GDM1 (cell line): ENCODE data around the gene INS.
"Not testable (repeated sequence)": the region's sequence is repeated elsewhere in the genome, so short reads cannot be mapped to it uniquely, and the experiment has no call there.

Experiments
- DNase-seq: peaks from one replicate; lab custom pipeline; 2025; lab: John Stamatoyannopoulos, UW

Gene INS

GRCh38 chr11:2198621-2199365, 37.8 kb upstream of the INS start:
- peak; percentile 52 for DNase-seq

GRCh38 chr11:2197771-2198520, 36.9 kb upstream of the INS start:
- DNase-seq, result no peak

DNA sequence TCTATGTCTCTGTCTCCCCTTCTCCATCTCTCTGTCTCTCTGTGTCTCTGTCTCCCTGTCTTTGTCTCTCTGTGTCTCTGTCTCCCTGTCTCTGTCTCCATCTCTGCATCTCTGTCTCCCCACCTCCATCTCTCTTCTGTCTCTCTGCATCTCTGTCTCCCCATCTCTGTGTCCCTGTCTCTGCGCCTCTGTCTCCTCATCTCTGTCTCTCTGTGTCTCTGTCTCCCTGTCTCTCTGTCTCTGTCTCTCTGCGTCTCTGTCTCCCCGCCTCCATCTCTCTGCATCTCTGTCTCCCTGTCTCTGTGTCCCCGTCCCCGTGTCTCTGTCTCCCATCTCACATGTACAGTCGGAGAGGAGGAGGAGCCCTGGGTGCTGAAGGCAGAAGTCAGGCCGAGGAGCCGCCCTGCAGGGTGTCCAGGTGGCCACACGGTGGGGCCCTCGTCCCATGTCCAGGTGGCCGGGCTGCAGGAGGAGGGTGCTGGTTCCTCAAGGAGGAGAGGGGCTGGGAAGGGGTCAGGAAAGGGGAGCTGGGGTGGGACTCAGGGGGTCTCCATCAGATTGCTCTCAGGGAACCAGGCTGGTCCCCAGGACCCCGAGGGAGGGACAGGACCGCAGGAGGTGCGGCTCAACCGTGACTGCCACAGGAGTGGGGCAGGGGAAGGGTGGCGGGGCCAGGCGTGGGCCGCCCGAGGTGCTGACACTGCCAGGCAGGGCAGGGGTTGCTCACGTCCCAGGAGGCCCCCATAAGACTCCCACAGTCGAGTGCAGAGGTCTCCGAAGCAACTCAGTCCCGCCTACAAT, 36.2 kb upstream of the INS start:
- DNase-seq, result peak; percentile 71

- no peak for DNase-seq
Measured at GRCh38 chr11:2195756-2196088, 34.7 kb upstream of the INS start.

DNA sequence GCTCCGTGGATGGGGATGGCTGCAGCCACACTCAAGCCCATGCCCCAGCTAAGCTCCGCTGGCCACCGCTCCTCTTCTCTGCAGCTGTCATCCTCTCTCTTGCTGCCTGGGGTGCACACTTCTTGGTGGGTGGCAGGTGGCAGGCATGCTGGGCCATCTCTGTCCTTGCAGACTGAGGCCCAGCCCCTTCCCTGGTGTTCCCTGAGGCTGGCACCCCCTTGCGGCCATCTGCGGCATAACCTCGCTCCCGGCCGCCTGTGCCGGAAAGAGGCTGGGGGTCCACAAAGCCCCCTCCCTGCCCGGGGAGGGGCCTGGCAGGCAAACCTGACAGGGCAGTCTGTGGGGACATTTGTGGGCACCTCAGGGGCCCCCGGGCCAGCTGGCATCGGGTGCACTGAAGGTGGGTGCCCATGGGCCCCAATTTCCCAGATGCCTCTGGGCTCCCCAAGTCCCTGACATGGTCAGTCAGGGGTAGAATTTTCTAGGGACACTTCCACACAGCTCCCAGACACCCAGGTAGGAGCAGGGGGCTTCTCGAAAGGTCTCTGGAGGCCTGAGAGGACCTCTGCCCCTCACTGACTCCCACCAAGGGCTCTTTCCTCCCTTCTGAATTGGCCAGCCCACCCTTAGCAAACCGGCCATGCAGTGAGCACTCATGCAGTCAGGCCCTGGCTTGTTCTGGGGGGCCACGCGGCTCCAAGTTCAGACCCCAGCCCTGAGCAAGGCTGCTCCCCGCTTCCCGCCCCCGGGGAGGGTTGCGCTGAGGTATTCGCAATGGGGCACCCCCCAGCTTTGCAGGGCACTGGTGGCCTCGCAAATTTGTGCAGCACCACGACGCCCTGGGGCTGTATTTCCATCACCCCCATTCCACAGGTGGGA, 34.1 kb upstream of the INS start:
- DNase-seq, result peak; percentile 34

DNA sequence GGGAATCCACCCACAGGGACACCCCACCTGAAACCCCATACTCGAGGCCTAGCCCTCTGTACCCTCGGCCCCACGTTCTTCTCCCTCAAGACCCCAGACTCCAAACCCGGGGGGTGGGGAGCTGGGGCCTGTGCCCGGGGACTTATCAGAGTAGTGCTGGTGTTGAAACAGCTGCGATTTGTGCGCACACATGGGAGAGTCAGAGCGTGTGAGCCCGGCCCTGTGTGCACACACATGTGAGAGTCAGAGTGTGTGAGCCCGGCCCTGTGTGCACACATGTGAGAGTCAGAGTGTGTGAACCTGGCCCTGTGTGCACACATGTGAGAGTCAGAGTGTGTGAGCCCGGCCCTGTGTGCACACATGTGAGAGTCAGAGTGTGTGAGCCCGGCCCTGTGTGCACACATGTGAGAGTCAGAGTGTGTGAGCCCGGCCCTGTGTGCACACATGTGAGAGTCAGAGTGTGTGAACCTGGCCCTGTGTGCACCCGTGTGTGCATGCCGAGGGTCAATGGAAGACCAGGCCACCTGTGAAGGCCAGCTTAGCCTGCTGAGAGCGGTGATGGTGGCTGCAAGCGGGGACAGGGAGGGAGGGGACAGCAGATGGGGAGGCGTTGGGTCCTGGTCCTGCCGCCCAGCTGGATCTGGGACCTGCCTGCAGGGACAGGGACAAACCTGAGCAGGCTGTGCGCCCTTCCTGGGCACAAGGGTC, 33.0 kb upstream of the INS start:
- DNase-seq, result not testable (repeated sequence)

DNA sequence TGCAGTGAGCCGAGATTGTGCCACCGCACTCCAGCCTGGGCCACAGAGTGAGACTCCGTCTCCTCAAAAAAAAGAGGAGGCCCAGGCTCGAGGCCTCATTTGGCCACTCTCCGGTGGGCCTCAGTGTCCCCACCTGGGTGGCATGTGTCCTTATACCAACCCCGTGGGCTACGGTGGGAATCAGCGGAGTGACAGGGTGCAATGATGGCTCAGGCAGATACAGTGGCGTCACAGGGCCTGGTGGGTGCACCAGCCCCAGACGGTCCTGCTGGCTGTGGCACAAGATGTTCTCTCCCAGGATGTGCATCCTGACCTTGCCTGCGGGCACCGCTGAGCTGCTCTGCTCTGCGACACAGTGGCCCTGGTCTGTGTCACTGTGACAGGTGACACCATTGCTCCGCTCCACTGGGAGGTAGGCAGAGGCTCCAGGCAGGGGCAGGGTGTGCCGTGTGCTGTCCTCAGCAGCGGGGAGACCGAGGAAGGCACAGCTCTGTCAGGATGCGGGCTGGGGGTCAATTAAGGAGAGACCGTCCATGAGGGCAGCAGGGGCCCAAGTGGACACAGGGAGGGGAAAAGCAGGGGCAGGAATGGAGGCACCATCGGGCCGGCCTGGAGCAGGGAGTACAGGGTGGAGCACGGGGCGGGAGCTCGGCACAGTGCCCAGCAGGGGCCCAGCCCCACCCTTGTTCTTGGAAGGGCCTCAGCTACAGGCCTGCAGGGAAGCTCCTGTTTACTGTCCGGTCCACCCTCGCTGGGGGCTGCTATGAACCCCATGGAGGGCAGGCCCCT, 32.3 kb upstream of the INS start:
- no peak for DNase-seq

DNA sequence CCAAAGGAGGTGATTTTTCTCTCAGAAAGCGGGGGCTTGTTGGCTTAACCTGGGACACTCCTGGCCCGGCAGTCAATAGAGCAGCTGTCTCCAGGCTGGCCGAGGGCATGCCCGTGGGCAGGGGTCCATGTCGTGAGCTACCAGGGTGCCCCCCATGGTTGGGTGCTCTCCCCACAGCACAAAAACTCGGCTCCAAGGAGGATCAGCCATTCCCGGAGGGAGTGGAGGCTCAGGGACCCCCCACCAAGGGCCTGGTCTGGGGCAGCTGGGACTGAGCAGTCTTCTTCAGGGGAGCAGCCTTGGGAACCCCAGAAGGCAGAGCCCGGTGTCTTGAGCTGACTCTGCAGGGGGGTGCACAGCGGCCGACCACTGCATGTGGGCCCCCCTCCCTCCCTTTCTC, 31.4 kb upstream of the INS start:
- no peak for DNase-seq

GRCh38 chr11:2191883-2192282, 30.9 kb upstream of the INS start:
- no peak for DNase-seq

DNA sequence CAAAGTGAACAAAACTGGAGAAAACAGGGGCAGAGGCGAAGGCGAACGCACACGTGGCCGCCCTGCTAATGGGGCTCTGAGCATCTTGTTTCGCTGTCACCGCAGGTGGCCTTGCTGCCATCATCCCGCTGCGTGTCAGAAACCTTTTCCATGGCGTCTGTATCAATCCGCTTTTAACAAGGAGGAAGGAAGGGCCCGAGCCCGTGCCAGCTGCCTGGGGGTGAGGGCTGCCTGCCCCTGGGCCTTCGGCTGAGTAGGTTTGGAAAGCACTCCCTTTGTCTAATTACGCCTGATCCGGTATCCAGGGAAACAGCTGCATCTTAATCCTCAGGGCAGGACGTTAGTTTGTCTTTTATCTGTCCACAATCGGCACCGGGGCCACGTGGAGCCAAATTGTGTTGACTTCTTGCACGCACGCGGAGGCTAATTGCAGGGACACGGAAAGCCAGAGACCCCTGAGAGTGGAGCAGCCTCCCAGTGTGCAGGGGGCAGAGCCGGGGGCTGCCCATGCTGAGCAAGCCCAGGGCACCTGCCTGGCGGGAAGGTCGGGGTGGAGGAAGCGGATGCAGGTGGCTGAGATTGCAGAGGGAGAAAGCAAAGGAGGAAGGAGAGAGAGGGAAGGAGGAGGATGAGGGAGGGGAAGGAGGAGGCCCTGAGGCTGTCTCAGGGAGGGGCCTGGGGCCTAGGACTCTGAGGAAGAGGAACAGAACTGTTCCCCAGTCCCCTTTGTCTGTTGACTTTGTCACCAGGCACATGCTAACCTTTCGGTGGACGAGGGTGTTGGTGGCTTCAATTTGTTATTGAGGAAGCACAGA, 29.9 kb upstream of the INS start:
- peak; percentile 13 for DNase-seq

GRCh38 chr11:2189938-2190656, 29.1 kb upstream of the INS start:
- no peak for DNase-seq

- DNase-seq, result no peak
Measured at GRCh38 chr11:2188745-2189144, 27.7 kb upstream of the INS start.

DNA sequence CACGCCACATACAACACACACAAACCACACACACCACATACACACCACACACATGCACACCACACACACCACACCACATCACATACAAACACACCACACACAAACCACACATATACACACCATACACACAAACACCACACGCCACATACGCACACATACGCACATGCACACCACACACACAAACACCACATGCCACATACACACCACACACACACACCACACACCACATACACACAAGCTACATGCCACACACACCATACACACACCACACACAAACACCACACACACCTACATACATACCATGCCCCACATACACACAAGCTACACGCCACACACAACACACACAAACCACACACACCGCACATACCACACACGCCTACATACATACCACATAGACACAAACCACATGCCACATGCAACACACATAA, 26.3 kb upstream of the INS start:
- DNase-seq, result no peak

- DNase-seq, result peak; percentile 49
Measured at GRCh38 chr11:2186669-2187279, 25.8 kb upstream of the INS start.

DNA sequence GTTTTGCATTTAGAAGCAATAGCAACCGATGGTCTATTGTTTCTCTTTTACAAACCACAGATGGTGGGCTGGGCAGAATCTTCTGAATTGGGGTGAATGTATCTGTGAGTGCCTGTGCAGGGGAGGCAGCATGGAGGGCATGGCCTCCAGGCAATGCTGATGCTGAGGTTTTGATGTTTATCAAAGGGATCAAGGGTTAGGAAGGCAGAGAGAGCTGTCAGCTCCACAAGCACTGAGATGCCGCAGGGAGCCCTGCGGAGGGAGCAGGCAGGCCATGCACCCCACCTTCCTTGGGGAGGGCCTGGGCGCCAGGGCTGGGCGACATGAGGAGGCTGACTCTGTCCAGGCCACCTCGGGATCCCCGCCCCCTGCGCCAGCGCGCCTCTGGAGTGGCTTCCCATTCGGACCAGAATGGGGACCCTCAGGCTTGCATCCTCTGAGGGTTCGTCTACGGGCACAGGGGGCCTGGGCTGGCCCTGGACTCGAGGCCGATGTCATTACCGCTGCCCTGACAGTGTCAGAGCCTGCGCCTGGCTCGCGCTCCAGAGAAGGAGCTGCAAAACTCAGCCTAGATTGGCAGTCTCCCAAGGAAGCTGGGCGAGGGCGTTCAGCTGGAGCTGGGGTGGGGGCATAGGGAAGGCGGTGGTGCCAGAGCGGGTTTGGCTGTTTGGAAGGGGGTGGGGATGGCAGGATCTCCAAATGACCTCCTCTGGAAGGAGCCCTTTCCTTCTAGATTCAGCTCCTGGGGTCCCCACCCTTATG, 24.5 kb upstream of the INS start:
- DNase-seq, result no peak

DNA sequence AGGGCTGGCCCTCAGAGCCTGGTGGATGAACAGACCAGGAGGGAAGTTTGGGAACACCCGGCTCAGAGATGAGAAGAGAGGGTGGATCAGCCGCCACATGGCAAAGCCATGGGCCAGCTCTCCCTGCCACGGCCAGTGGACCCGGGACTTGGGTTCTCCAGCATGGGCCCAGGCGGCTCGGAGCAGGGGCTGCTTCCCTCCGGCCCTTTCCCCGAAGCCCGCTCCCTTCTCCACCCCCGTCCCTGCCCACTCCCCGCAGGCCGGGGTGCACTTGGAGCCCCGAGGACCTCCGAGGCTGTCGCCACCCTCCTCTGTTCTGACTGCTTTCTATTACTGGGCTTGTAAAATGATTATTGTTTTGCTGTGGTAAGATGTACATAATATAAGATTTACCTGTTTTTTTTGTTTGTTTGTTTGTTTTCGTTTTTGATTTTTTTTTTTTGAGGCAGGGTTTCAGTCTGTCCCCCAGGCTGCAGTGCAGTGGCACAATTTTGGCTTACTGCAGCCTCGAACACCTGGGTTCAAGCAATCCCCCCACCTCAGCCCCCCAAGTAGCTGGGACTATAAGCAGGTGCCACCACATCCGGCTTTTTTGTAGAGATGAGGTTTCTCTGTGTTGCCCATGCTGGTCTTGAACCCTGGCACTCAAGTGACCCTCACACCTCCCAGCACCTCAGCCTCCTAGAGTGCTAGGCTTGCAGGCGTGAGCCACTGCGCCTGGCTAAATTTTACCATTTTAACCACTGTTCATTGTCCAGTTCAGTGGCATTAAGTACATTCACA, 21.9 kb upstream of the INS start:
- DNase-seq, result no peak

GRCh38 chr11:2182075-2182474, 21.1 kb upstream of the INS start:
- DNase-seq, result no peak
